Activated CD8-positive, alpha-beta T cell treated with anti-CD3 and anti-CD28 coated beads for 36 hours (primary cell): ENCODE measurements around the gene MEGF8. TPM values are rescaled to one million over a fixed set of nuclear protein-coding genes. Genes with fewer than 3 reads are reported as not detected.

Source experiments
- ATAC-seq: fragments of 200-7000 bp; cut with Tn5 transposase; one replicate; pipeline ENCODE4 v1.10.0; 2021; ENCODE audit warnings: mild to moderate bottlenecking, moderate library complexity
- CTCF ChIA-PET: fragments of 350-600 bp; sonication (Branson Sonifier 250); formaldehyde crosslinking; loops from one replicate; lab custom pipeline; 2021; ENCODE audit warnings: antibody characterized with exemption; lab: Charles Lee
- POLR2A ChIA-PET: fragments of 350-600 bp; sonication (Branson Sonifier 250); formaldehyde crosslinking; loops from one replicate; lab custom pipeline; 2021; ENCODE audit warnings: antibody characterized with exemption; lab: Charles Lee
- DNase-seq: peaks from one replicate; pipeline ENCODE4 v3.0.0-alpha.2; 2020
- H3K27ac Mint-ChIP-seq: one replicate; pipeline ENCODE4 v1.8.0; 2021; ENCODE audit warnings: mild to moderate bottlenecking, mixed read lengths
- H3K27me3 Mint-ChIP-seq: one replicate; pipeline ENCODE4 v1.8.0; 2021; ENCODE audit warnings: mixed read lengths
- H3K36me3 Mint-ChIP-seq: one replicate; pipeline ENCODE4 v1.8.0; 2021; ENCODE audit warnings: low read depth, mixed read lengths
- H3K4me1 Mint-ChIP-seq: one replicate; pipeline ENCODE4 v1.8.0; 2021; ENCODE audit warnings: low read depth, mixed read lengths
- H3K4me3 Mint-ChIP-seq: one replicate; pipeline ENCODE4 v1.8.0; 2021; ENCODE audit warnings: mild to moderate bottlenecking, moderate library complexity, mixed read lengths
- H3K9me3 Mint-ChIP-seq: one replicate; pipeline ENCODE4 v1.8.0; 2021; ENCODE audit warnings: mixed read lengths
- CTCF ChIP-seq: fragments of 200-600 bp; IDR thresholded peaks from one replicate; pipeline ENCODE4 v1.8.0; 2022; ENCODE audit warnings: antibody characterized with exemption, mild to moderate bottlenecking
- intact Hi-C: fragments of 100-400 bp; cut with micrococcal nuclease; formaldehyde crosslinking; loops from one replicate; pipeline ENCODE4 v1.10.0; 2022
- microRNA-seq: library from miRNA; unstranded; fragments of <30 nt; microRNA quantifications from one replicate; pipeline ENCODE4 v1.2.0, GENCODE V29; 2022; ENCODE audit warnings: borderline microRNAs expressed, borderline replicate concordance
- total RNA-seq, 2 experiments: library from RNA; stranded (reverse); gene quantifications; one replicate each; pipeline ENCODE4 v1.2.3, GENCODE V29; 2021

Gene MEGF8
- total RNA-seq, 2 experiments from 2014 or later, result 7.0 to 8.0 TPM

- Mint-ChIP-seq H3K36me3 (no peaks in the 10 kb centered on the region), H3K27me3 (no peaks in the 10 kb centered on the region), H3K27ac (no peak overlapping the region), H3K9me3 (no peaks in the 10 kb centered on the region), H3K4me3 (no peak overlapping the region), H3K4me1 (peaks cover 13% of the 10 kb centered on the region)
- CTCF ChIA-PET, result interaction anchor here (0.6 to 4.7 kb wide), 5 partner anchors 7 to 24 kb away, joined by 3 to 44 read pairs (median 12); no protein-coding TSS in a partner anchor
- DNase-seq, result no peak
- no peak for ATAC-seq
- POLR2A ChIA-PET, result no interaction called here
- no peak for TF ChIP-seq CTCF
- intact Hi-C loops, result no loop called here
These were observed 101.2 kb downstream of the MEGF8 start for GRCh38 chr19:42426643-42427042.

GRCh38 chr19:42427313-42427712 lies 101.9 kb downstream of the MEGF8 start, which contains the start of gene LIPE:
TSS of gene LIPE (minus strand) at chr19:42427388. CDS start at chr19:42427149, 239 bp downstream.
- intact Hi-C loops, result no loop called here
- ATAC-seq, result no peak
- no peak for DNase-seq
- H3K4me3 Mint-ChIP-seq, result no peak within 1 kb of the TSS
- H3K27ac Mint-ChIP-seq, result no peak within 1 kb of the TSS
- H3K9me3 Mint-ChIP-seq, result no peaks in the 10 kb centered on the region
- POLR2A ChIA-PET, result no interaction called here
- H3K4me1 Mint-ChIP-seq, result peaks cover 7% of the 10 kb centered on the region
- no peaks in the 10 kb centered on the region for H3K27me3 Mint-ChIP-seq
- H3K36me3 Mint-ChIP-seq, result no peaks in the 10 kb centered on the region
- CTCF ChIA-PET, result interaction anchor here (2.3 to 4.7 kb wide), 3 partner anchors 11 to 23 kb away, joined by 7 to 44 read pairs (median 40); no protein-coding TSS in a partner anchor
- no peak for TF ChIP-seq CTCF

Small RNAs within 50 kb of the gene (microRNA-seq; reads per million reads assigned to microRNA genes)
- not detected for gene MIR8077

Other genes starting within 250 kb of the MEGF8 start
- gene ZNF574, start 249.5 kb upstream of the MEGF8 start, total RNA-seq, result 10 to 100 TPM; 12.4 to 12.8 TPM
- 10 to 100 TPM; 37.7 to 40.7 TPM for gene POU2F2, start 193.2 kb upstream of the MEGF8 start, total RNA-seq
- gene DEDD2, start 108.0 kb upstream of the MEGF8 start, total RNA-seq, result 10 to 100 TPM; 21.7 to 22.5 TPM
- 10 to 100 TPM; 12.0 to 12.3 TPM for gene ZNF526, start 105.3 kb upstream of the MEGF8 start, total RNA-seq
- 10 to 100 TPM; 30.5 to 31.7 TPM for gene GSK3A, start 83.0 kb upstream of the MEGF8 start, total RNA-seq
- gene ERF, start 70.5 kb upstream of the MEGF8 start, total RNA-seq, result 10 to 100 TPM; 60.0 to 69.2 TPM
- gene CIC, start 56.4 kb upstream of the MEGF8 start, total RNA-seq, result 10 to 100 TPM; 60.7 to 65.6 TPM
- gene PRR19, start 23.5 kb upstream of the MEGF8 start, total RNA-seq, result under 1 TPM; 0.38 to 0.49 TPM
- gene PAFAH1B3, start 23.0 kb upstream of the MEGF8 start, total RNA-seq, result 10 to 100 TPM; 39.1 to 42.4 TPM
- gene TMEM145, start 12.3 kb upstream of the MEGF8 start, total RNA-seq, result 1 to 10 TPM; 3.0 to 3.2 TPM
- not detected for gene CNFN, start 64.7 kb downstream of the MEGF8 start, total RNA-seq
- gene LIPE, start 101.8 kb downstream of the MEGF8 start, total RNA-seq, result 10 to 100 TPM; 28.4 to 34.3 TPM
- not detected for gene CXCL17, start 117.3 kb downstream of the MEGF8 start, total RNA-seq
- 1 to 10 TPM; 5.2 to 5.3 TPM for gene CEACAM1, start 202.8 kb downstream of the MEGF8 start, total RNA-seq